ENCODE results near the gene UBE2E1. TPM values are rescaled to one million over a fixed set of nuclear protein-coding genes. Genes with fewer than 3 reads are reported as not detected.
"Not testable (repeated sequence)": the region's sequence is repeated elsewhere in the genome, so short reads cannot be mapped to it uniquely, and the experiment has no call there.

The UBE2E1 gene
- total RNA-seq, 1 experiment from 2014 or later: 200 TPM

- Histone ChIP-seq H3K9ac (ENCODE audit: low read length) (no peak overlapping the region), H3K4me3 (ENCODE audit: low read length) (no peak overlapping the region), H2AFZ (ENCODE audit: low read length) (no peak overlapping the region), H3K27ac (ENCODE audit: low read length) (no peak overlapping the region), H3K36me3 (ENCODE audit: insufficient read depth, low read length) (peaks cover 4% of the 10 kb centered on the region; the same call in 1 of the 2 replicates), H4K20me1 (ENCODE audit: insufficient read depth, low read depth, low read length) (peaks cover 17% of the 10 kb centered on the region; the same call in 1 of the 2 replicates), H3K27me3 (ENCODE audit: low read length) (no peaks in the 10 kb centered on the region), H3K79me2 (ENCODE audit: low read length) (peaks cover 81% of the 10 kb centered on the region), H3K4me1 (ENCODE audit: low read length) (peaks cover 4% of the 10 kb centered on the region), H3K9me2 (replicated peaks; ENCODE audit: insufficient read depth, low read length) (no peaks in the 10 kb centered on the region), H3K4me2 (ENCODE audit: low read depth, low read length, poor library complexity, severe bottlenecking) (no peak overlapping the region), H3K9me3 (ENCODE audit: low read length) (no peaks in the 10 kb centered on the region)
- DNase-seq: no peak
Observed at GRCh38 chr3:23875113-23875725, 69.5 kb downstream of the UBE2E1 start.

GRCh38 chr3:23876923-23877322 lies 71.2 kb downstream of the UBE2E1 start:
- H3K27ac ChIP-seq (ENCODE audit: low read length): no peak overlapping the region
- no peaks in the 10 kb centered on the region for H3K27me3 ChIP-seq (ENCODE audit: low read length)
- DNase-seq: no peak
- peaks cover 17% of the 10 kb centered on the region; the same call in 1 of the 2 replicates for H4K20me1 ChIP-seq (ENCODE audit: insufficient read depth, low read depth, low read length)
- no peak overlapping the region for H3K4me3 ChIP-seq (ENCODE audit: low read length)
- H3K79me2 ChIP-seq (ENCODE audit: low read length): peaks cover 95% of the 10 kb centered on the region
- no peak overlapping the region for H2AFZ ChIP-seq (ENCODE audit: low read length)
- H3K4me1 ChIP-seq (ENCODE audit: low read length): peaks cover 4% of the 10 kb centered on the region
- no peaks in the 10 kb centered on the region for H3K9me3 ChIP-seq (ENCODE audit: low read length)
- no peak overlapping the region for H3K4me2 ChIP-seq (ENCODE audit: low read depth, low read length, poor library complexity, severe bottlenecking)
- H3K9ac ChIP-seq (ENCODE audit: low read length): no peak overlapping the region
- no peaks in the 10 kb centered on the region for H3K9me2 ChIP-seq (replicated peaks; ENCODE audit: insufficient read depth, low read length)
- H3K36me3 ChIP-seq (ENCODE audit: insufficient read depth, low read length): peaks cover 4% of the 10 kb centered on the region; the same call in 1 of the 2 replicates

- Histone ChIP-seq H3K27me3 (ENCODE audit: low read length) (no peaks in the 10 kb centered on the region), H3K79me2 (ENCODE audit: low read length) (peaks cover 96% of the 10 kb centered on the region), H3K9me3 (ENCODE audit: low read length) (no peaks in the 10 kb centered on the region), H3K4me3 (ENCODE audit: low read length) (no peak overlapping the region), H4K20me1 (ENCODE audit: insufficient read depth, low read depth, low read length) (peaks cover 17% of the 10 kb centered on the region; the same call in 1 of the 2 replicates), H3K9me2 (replicated peaks; ENCODE audit: insufficient read depth, low read length) (no peaks in the 10 kb centered on the region), H2AFZ (ENCODE audit: low read length) (no peak overlapping the region), H3K4me2 (ENCODE audit: low read depth, low read length, poor library complexity, severe bottlenecking) (no peak overlapping the region), H3K36me3 (ENCODE audit: insufficient read depth, low read length) (peaks cover 4% of the 10 kb centered on the region; the same call in 1 of the 2 replicates), H3K4me1 (ENCODE audit: low read length) (peaks cover 4% of the 10 kb centered on the region), H3K9ac (ENCODE audit: low read length) (no peak overlapping the region), H3K27ac (ENCODE audit: low read length) (no peak overlapping the region)
- DNase-seq: no peak
Observed at GRCh38 chr3:23877329-23877980, 71.7 kb downstream of the UBE2E1 start.

- H3K9ac ChIP-seq (ENCODE audit: low read length): no peak overlapping the region
- H3K27ac ChIP-seq (ENCODE audit: low read length): no peak overlapping the region
- no peaks in the 10 kb centered on the region for H3K9me3 ChIP-seq (ENCODE audit: low read length)
- no peak overlapping the region for H3K4me2 ChIP-seq (ENCODE audit: low read depth, low read length, poor library complexity, severe bottlenecking)
- H4K20me1 ChIP-seq (ENCODE audit: insufficient read depth, low read depth, low read length): peaks cover 17% of the 10 kb centered on the region; the same call in 1 of the 2 replicates
- peaks cover 4% of the 10 kb centered on the region for H3K4me1 ChIP-seq (ENCODE audit: low read length)
- peaks cover 4% of the 10 kb centered on the region; the same call in 1 of the 2 replicates for H3K36me3 ChIP-seq (ENCODE audit: insufficient read depth, low read length)
- no peak for DNase-seq
- H3K9me2 ChIP-seq (replicated peaks; ENCODE audit: insufficient read depth, low read length): no peaks in the 10 kb centered on the region
- H3K4me3 ChIP-seq (ENCODE audit: low read length): no peak overlapping the region
- no peaks in the 10 kb centered on the region for H3K27me3 ChIP-seq (ENCODE audit: low read length)
- peaks cover 97% of the 10 kb centered on the region for H3K79me2 ChIP-seq (ENCODE audit: low read length)
- H2AFZ ChIP-seq (ENCODE audit: low read length): no peak overlapping the region
Observed at GRCh38 chr3:23879485-23879884, 73.7 kb downstream of the UBE2E1 start.

GRCh38 chr3:23880703-23881339 lies 75.1 kb downstream of the UBE2E1 start:
- Histone ChIP-seq H3K36me3 (ENCODE audit: insufficient read depth, low read length) (peaks cover 4% of the 10 kb centered on the region; the same call in 1 of the 2 replicates), H3K9me2 (replicated peaks; ENCODE audit: insufficient read depth, low read length) (no peaks in the 10 kb centered on the region), H3K9ac (ENCODE audit: low read length) (no peak overlapping the region), H3K79me2 (ENCODE audit: low read length) (peaks cover 97% of the 10 kb centered on the region), H3K4me3 (ENCODE audit: low read length) (no peak overlapping the region), H3K27me3 (ENCODE audit: low read length) (no peaks in the 10 kb centered on the region), H3K9me3 (ENCODE audit: low read length) (no peaks in the 10 kb centered on the region), H3K4me1 (ENCODE audit: low read length) (peaks cover 4% of the 10 kb centered on the region), H4K20me1 (ENCODE audit: insufficient read depth, low read depth, low read length) (peaks cover 7% of the 10 kb centered on the region; the same call in 1 of the 2 replicates), H3K4me2 (ENCODE audit: low read depth, low read length, poor library complexity, severe bottlenecking) (no peak overlapping the region), H2AFZ (ENCODE audit: low read length) (no peak overlapping the region), H3K27ac (ENCODE audit: low read length) (no peak overlapping the region)
- no peak for DNase-seq

- H3K9me3 ChIP-seq (ENCODE audit: low read length); H4K20me1 ChIP-seq (ENCODE audit: insufficient read depth, low read depth, low read length); H2AFZ ChIP-seq (ENCODE audit: low read length); H3K36me3 ChIP-seq (ENCODE audit: insufficient read depth, low read length); H3K9me2 ChIP-seq (replicated peaks; ENCODE audit: insufficient read depth, low read length); H3K9ac ChIP-seq (ENCODE audit: low read length); H3K27ac ChIP-seq (ENCODE audit: low read length); H3K4me2 ChIP-seq (ENCODE audit: low read depth, low read length, poor library complexity, severe bottlenecking); H3K27me3 ChIP-seq (ENCODE audit: low read length); DNase-seq; H3K4me3 ChIP-seq (ENCODE audit: low read length); H3K4me1 ChIP-seq (ENCODE audit: low read length): not testable (repeated sequence)
- peaks cover 97% of the 10 kb centered on the region for H3K79me2 ChIP-seq (ENCODE audit: low read length)
Observed at GRCh38 chr3:23881993-23882392, 76.2 kb downstream of the UBE2E1 start.

GRCh38 chr3:23882487-23882918 lies 76.7 kb downstream of the UBE2E1 start:
- Histone ChIP-seq H4K20me1 (ENCODE audit: insufficient read depth, low read depth, low read length) (no peaks in the 10 kb centered on the region), H3K4me2 (ENCODE audit: low read depth, low read length, poor library complexity, severe bottlenecking) (no peak overlapping the region), H3K36me3 (ENCODE audit: insufficient read depth, low read length) (peaks cover 4% of the 10 kb centered on the region; the same call in 1 of the 2 replicates), H3K9me2 (replicated peaks; ENCODE audit: insufficient read depth, low read length) (no peaks in the 10 kb centered on the region), H3K27me3 (ENCODE audit: low read length) (no peaks in the 10 kb centered on the region), H3K4me1 (ENCODE audit: low read length) (peaks cover 3% of the 10 kb centered on the region; the same call in 1 of the 2 replicates), H3K27ac (ENCODE audit: low read length) (no peak overlapping the region), H2AFZ (ENCODE audit: low read length) (no peak overlapping the region), H3K4me3 (ENCODE audit: low read length) (no peak overlapping the region), H3K79me2 (ENCODE audit: low read length) (peaks cover 97% of the 10 kb centered on the region), H3K9ac (ENCODE audit: low read length) (no peak overlapping the region), H3K9me3 (ENCODE audit: low read length) (no peaks in the 10 kb centered on the region)
- no peak for DNase-seq

GRCh38 chr3:23884481-23884880 lies 78.7 kb downstream of the UBE2E1 start:
- peaks cover 3% of the 10 kb centered on the region; the same call in 1 of the 2 replicates for H4K20me1 ChIP-seq (ENCODE audit: insufficient read depth, low read depth, low read length)

More at GRCh38 chr3:23884481-23884880, 78.7 kb downstream of the UBE2E1 start:
- no peaks in the 10 kb centered on the region for H3K9me3 ChIP-seq (ENCODE audit: low read length)
- peaks cover 95% of the 10 kb centered on the region for H3K79me2 ChIP-seq (ENCODE audit: low read length)
- no peaks in the 10 kb centered on the region for H3K9me2 ChIP-seq (replicated peaks; ENCODE audit: insufficient read depth, low read length)
- H2AFZ ChIP-seq (ENCODE audit: low read length): no peak overlapping the region
- H3K9ac ChIP-seq (ENCODE audit: low read length): no peak overlapping the region
- H3K36me3 ChIP-seq (ENCODE audit: insufficient read depth, low read length): peaks cover 2% of the 10 kb centered on the region; the same call in 1 of the 2 replicates
- H3K4me2 ChIP-seq (ENCODE audit: low read depth, low read length, poor library complexity, severe bottlenecking): no peak overlapping the region
- H3K27me3 ChIP-seq (ENCODE audit: low read length): no peaks in the 10 kb centered on the region
- H3K4me3 ChIP-seq (ENCODE audit: low read length): no peak overlapping the region
- peaks cover 7% of the 10 kb centered on the region; the same call in 1 of the 2 replicates for H3K4me1 ChIP-seq (ENCODE audit: low read length)
- H3K27ac ChIP-seq (ENCODE audit: low read length): no peak overlapping the region
- DNase-seq: no peak

Measured in Karpas-422 (cell line).